Endothelial cell of hepatic sinusoid (primary cell): ENCODE measurements around the gene SCGB2A2.

Source experiments
- in situ Hi-C: cut with HindIII; loops from 2 replicates; pipeline ENCODE4 v1.10.0; 2017; ENCODE audit warnings: low sequenced_read_pairs

Gene SCGB2A2

GRCh38 chr11:62298975-62299374 is 29.0 kb downstream of the SCGB2A2 start, which contains the start of gene SCGB1D4:
TSS of gene SCGB1D4 (minus strand) at chr11:62299075. CDS start at chr11:62299010, 65 bp downstream.
- in situ Hi-C loops, result no loop called here

GRCh38 chr11:62306227-62306626 is 36.3 kb downstream of the SCGB2A2 start:
- in situ Hi-C loops, result no loop called here

GRCh38 chr11:62307950-62308349 is 38.0 kb downstream of the SCGB2A2 start:
- in situ Hi-C loops, result no loop called here

- in situ Hi-C loops, result no loop called here
Measured at GRCh38 chr11:62309991-62310390, 40.0 kb downstream of the SCGB2A2 start.

- in situ Hi-C loops, result no loop called here
Measured at GRCh38 chr11:62315431-62315830, 45.5 kb downstream of the SCGB2A2 start.

GRCh38 chr11:62322524-62322923 is 52.6 kb downstream of the SCGB2A2 start:
- in situ Hi-C loops, result loop anchor here (5.0 kb wide), 1 partner anchor 40 kb away; no protein-coding TSS in a partner anchor
